HepG2 (cell line): ENCODE results near the gene CCDC121. TPM values are rescaled to one million over a fixed set of nuclear protein-coding genes. Genes with fewer than 3 reads are reported as not detected.

Experiments used
- ATAC-seq: fragments of 200-7000 bp; cut with Tn5 transposase; 3 replicates; pipeline ENCODE4 v1.9.1; 2020; ENCODE audit warnings: mild to moderate bottlenecking, moderate library complexity
- BruUV-seq: library from RNA; stranded (reverse); fragments of 400-500 nt; replicated peaks from 2 replicates; lab custom pipeline; 2021; lab: Mats Ljungman, UMichigan
- CTCF ChIA-PET: fragments of 300-600 bp; formaldehyde crosslinking; extraction: SDS; loops from one replicate; lab custom pipeline; 2021; ENCODE audit warnings: low total read pairs, inconsistent platforms, low intra/inter-chr PET ratio; lab: Yijun Ruan, JAX
- POLR2A ChIA-PET: fragments of 350-600 bp; sonication (Branson Sonifier 250); formaldehyde crosslinking; loops from one replicate; lab custom pipeline; 2020; ENCODE audit warnings: antibody characterized with exemption, inconsistent platforms; lab: Yijun Ruan, JAX
- DNase-seq: peaks from one replicate; pipeline ENCODE4 v3.0.0-alpha.2; 2015; ENCODE audit warnings: low spot score
- FAIRE-seq: peaks from 3 replicates; lab custom pipeline; 2011; peaks lifted over from hg19 to GRCh38; lab: Jason Lieb, UNC
- H2AFZ ChIP-seq: one replicate; pipeline ENCODE4 v1.6.1; 2011; ENCODE audit warnings: low read length, inconsistent platforms
- H3K27ac ChIP-seq: fragments of 300-600 bp; 3 replicates; pipeline ENCODE4 v1.8.0; 2011; ENCODE audit warnings: mixed run types, mild to moderate bottlenecking, mixed read lengths, low read length, inconsistent platforms; ENCODE audit not compliant: insufficient read depth; ENCODE audit errors: extremely low read length
- H3K27me3 ChIP-seq, 2 experiments: fragments of 200-600 bp in 1 of 2; 2 replicates in 1 of 2; 3 replicates in 1 of 2; pipeline versions ENCODE4 v1.6.0 to v1.8.0; 2011; ENCODE audit warnings: low read length in 2 of 2, mild to moderate bottlenecking in 2 of 2, moderate library complexity in 2 of 2, inconsistent platforms in 1 of 2; ENCODE audit not compliant: insufficient read depth in 2 of 2, control insufficient read depth in 1 of 2
- H3K36me3 ChIP-seq, 2 experiments: fragments of 200-600 bp in 1 of 2; replicated peaks in 1 of 2; 2 replicates in 1 of 2; 3 replicates in 1 of 2; pipeline versions ENCODE4 v1.5.1 to v1.8.0; 2011; ENCODE audit warnings: low read length in 2 of 2, inconsistent platforms in 1 of 2; ENCODE audit not compliant: insufficient read depth in 2 of 2, control insufficient read depth in 1 of 2
- H3K4me1 ChIP-seq: 2 replicates; pipeline ENCODE4 v1.5.1; 2012; ENCODE audit warnings: low read length, inconsistent platforms; ENCODE audit not compliant: insufficient read depth
- H3K4me2 ChIP-seq: 2 replicates; pipeline ENCODE4 v1.6.0; 2011; ENCODE audit warnings: low read depth, low read length, inconsistent platforms
- H3K4me3 ChIP-seq, 3 experiments: fragments of 200-600 bp in 1 of 3; sonication (generic), shearing (Covaris generic) in 1 of 3; replicated peaks in 1 of 3; 2 replicates each; pipeline ENCODE4 v1.5.1; 2011 to 2016; ENCODE audit warnings: low read length in 3 of 3, inconsistent platforms in 2 of 3, low read depth in 2 of 3, mild to moderate bottlenecking in 2 of 3, control low read depth in 1 of 3, mixed read lengths in 1 of 3; ENCODE audit not compliant: insufficient read depth in 1 of 3
- H3K79me2 ChIP-seq: one replicate; pipeline ENCODE4 v1.6.1; 2011; ENCODE audit warnings: low read length, inconsistent platforms; ENCODE audit not compliant: insufficient read depth
- H3K9ac ChIP-seq: 2 replicates; pipeline ENCODE4 v1.6.0; 2011; ENCODE audit warnings: mild to moderate bottlenecking, low read depth, low read length, inconsistent platforms; ENCODE audit not compliant: insufficient read depth
- H3K9me3 ChIP-seq: 2 replicates; pipeline ENCODE4 v1.5.1; 2012; ENCODE audit warnings: mild to moderate bottlenecking, low read length
- H4K20me1 ChIP-seq: 2 replicates; pipeline ENCODE4 v1.6.0; 2011; ENCODE audit warnings: inconsistent platforms, mild to moderate bottlenecking, low read length, moderate library complexity; ENCODE audit not compliant: insufficient read depth
- CSRNP2 ChIP-seq: sonication (generic); formaldehyde crosslinking; conservative IDR thresholded peaks from 2 replicates; pipeline ENCODE4 v1.8.0; 2022; ENCODE audit warnings: low read depth, missing genetic modification reagents
- GMEB2 ChIP-seq: IDR thresholded peaks from 2 replicates; pipeline ENCODE4 v1.6.1; 2016; ENCODE audit warnings: missing biosample characterization, missing genetic modification reagents, low read depth
- IRX3 ChIP-seq: sonication (generic); formaldehyde crosslinking; IDR thresholded peaks from 2 replicates; pipeline ENCODE4 v1.8.1; 2023; ENCODE audit warnings: mild to moderate bottlenecking, low read depth, missing genetic modification reagents, borderline replicate concordance
- MAFF ChIP-seq: IDR thresholded peaks from 2 replicates; pipeline ENCODE4 v1.6.1; 2011; ENCODE audit warnings: low read depth, low read length, improper control_type of control experiment
- MAFK ChIP-seq, 2 experiments: IDR thresholded peaks in 1 of 2; conservative IDR thresholded peaks in 1 of 2; 2 replicates each; pipeline ENCODE4 v1.6.1; 2011; ENCODE audit warnings: improper control_type of control experiment in 2 of 2, low read length in 2 of 2
- PCBP1 ChIP-seq: fragments of 200-400 bp; formaldehyde crosslinking; IDR thresholded peaks from 2 replicates; pipeline ENCODE4 v1.6.1; 2017; ENCODE audit warnings: mild to moderate bottlenecking, low read depth, low read length, borderline replicate concordance
- ZNF142 ChIP-seq: sonication (generic); formaldehyde crosslinking; IDR thresholded peaks from 2 replicates; pipeline ENCODE4 v1.4.0; 2020; ENCODE audit warnings: missing genetic modification reagents
- ZNF468 ChIP-seq: sonication (generic); formaldehyde crosslinking; IDR thresholded peaks from 2 replicates; pipeline ENCODE4 v1.8.0; 2022; ENCODE audit warnings: mild to moderate bottlenecking, moderate library complexity, missing genetic modification reagents
- WGBS: methylation state at CpG from one replicate; pipeline ENCODE4 v1.1.6; 2017; ENCODE audit warnings: low lambda C conversion rate; 5-methylcytosine and 5-hydroxymethylcytosine counted together
- in situ Hi-C: cut with HindIII; loops from 2 replicates; pipeline ENCODE4 v1.10.0; 2017; ENCODE audit warnings: low pct_unique_long_range_greater_than_20kb; ENCODE audit not compliant: extremely low pct_ligation_motif_present
- intact Hi-C: fragments of 100-400 bp; cut with micrococcal nuclease; formaldehyde crosslinking; loops from one replicate; pipeline ENCODE4 v1.10.0; 2022; ENCODE audit not compliant: unreplicated experiment
- polyA plus RNA-seq, 8 experiments: library from polyadenylated mRNA; depleted of rRNA in 3 of 8; stranded (reverse) in 7 of 8; unstranded in 1 of 8; fragments of >200 nt; fragmentation: Illumina TruSeq in 4 of 8; extraction: Trizol in 4 of 8; gene quantifications; 2 replicates each; pipeline versions ENCODE4 v1.2.1 to v1.2.3, GENCODE V29; 2011 to 2016; ENCODE audit warnings: low read depth in 4 of 8, missing spikeins in 1 of 8, mixed read lengths in 1 of 8; ENCODE audit not compliant: insufficient read depth in 1 of 8
- total RNA-seq, 5 experiments: library from RNA; depleted of rRNA; stranded (reverse); fragments of >200 nt; fragmentation: Illumina TruSeq; extraction: Trizol; gene quantifications; 2 replicates each; pipeline ENCODE4 v1.2.3, GENCODE V29; 2016; ENCODE audit warnings: low read depth in 1 of 5

CCDC121 gene
- total and polyA plus RNA-seq, 2 of the 13 experiments (the other 11 are each of a cell fraction or from before 2014, with no cell fraction given), result 1.9 to 3.0 TPM

- H3K9me3 ChIP-seq, result no peaks in the 10 kb centered on the region
- 95% methylated on average over 1 of the region's 1 CpG for WGBS
- H3K27ac ChIP-seq, result no peak overlapping the region
- peaks cover 17 to 46% of the 10 kb centered on the region in 2 experiments for H3K36me3 ChIP-seq
- peaks cover 46% of the 10 kb centered on the region for H3K79me2 ChIP-seq
- no peaks in the 10 kb centered on the region for H4K20me1 ChIP-seq
- DNase-seq (no peak), ATAC-seq (no peak), FAIRE-seq (no peak)
- H3K4me2 ChIP-seq, result no peak overlapping the region
- no TSS peak for BruUV-seq
- intact Hi-C loops (loop anchor here (5.0 kb wide), 2 partner anchors 34 to 254 kb away; partner anchors contain the start of genes CCDC121, GPN1 and PPM1G), in situ Hi-C loops (no loop called here)
- no peak overlapping the region for H2AFZ ChIP-seq
- ChIA-PET POLR2A (no interaction called here), CTCF (no interaction called here)
- H3K27me3 ChIP-seq, result no peaks in the 10 kb centered on the region; a peak in 1 of 5 replicates
- H3K9ac ChIP-seq, result no peak overlapping the region
- H3K4me1 ChIP-seq, result peaks cover 28% of the 10 kb centered on the region
- no peak overlapping the region for H3K4me3 ChIP-seq
- no peak for TF ChIP-seq IRX3
- no peak for TF ChIP-seq GMEB2 (CRISPR knock-in tag)
- TF ChIP-seq ZNF468 (CRISPR knock-in tag), result no peak
- peak; percentile 97 for TF ChIP-seq MAFF
- TF ChIP-seq ZNF142, result no peak
- TF ChIP-seq PCBP1, result no peak
- no peak for TF ChIP-seq CSRNP2 (CRISPR knock-in tag)
- peak; percentile 96 to 98 for TF ChIP-seq MAFK (conservative IDR thresholded peaks at IDR 0.05 in 1 of 2, IDR thresholded peaks at IDR 0.05 in 1 of 2; ENCODE audit: low read length in 2 of 2)
These were observed 32.6 kb upstream of the CCDC121 start for GRCh38 chr2:27661371-27661770.
